ENCODE data around the gene XRCC6.
"Not testable (repeated sequence)": the region's sequence is repeated elsewhere in the genome, so short reads cannot be mapped to it uniquely, and the experiment has no call there.

Gene XRCC6

GRCh38 chr22:41682033-41682807 lies 61.1 kb downstream of the XRCC6 start:
- DNase-seq (ENCODE audit: low read depth, low spot score): peak; percentile 34
- no peak for TF ChIP-seq CTCF (IDR thresholded peaks at IDR 0.05; ENCODE audit: insufficient read depth, low read length, missing control alignments)
- H3K4me3 ChIP-seq (ENCODE audit: low read depth, low read length): peak overlapping the region; percentile 79
- POLR2A ChIA-PET: no interaction called here
- CTCF ChIA-PET: interaction anchor here (4.4 kb wide), 1 partner anchor 16 kb away, joined by 22 read pairs; no protein-coding TSS in a partner anchor

- no peak for DNase-seq (ENCODE audit: low read depth, low spot score)
- H3K4me3 ChIP-seq (ENCODE audit: low read depth, low read length): peak overlapping the region; percentile 79
- CTCF ChIA-PET: interaction anchor here (0.7 to 0.8 kb wide), 2 partner anchors 14 to 16 kb away, joined by 3 to 5 read pairs; no protein-coding TSS in a partner anchor
- TF ChIP-seq CTCF (IDR thresholded peaks at IDR 0.05; ENCODE audit: insufficient read depth, low read length, missing control alignments): no peak
- POLR2A ChIA-PET: no interaction called here
Observed at GRCh38 chr22:41683052-41683451, 62.0 kb downstream of the XRCC6 start.

- no peak overlapping the region for H3K4me3 ChIP-seq (ENCODE audit: low read depth, low read length)
- TF ChIP-seq CTCF (IDR thresholded peaks at IDR 0.05; ENCODE audit: insufficient read depth, low read length, missing control alignments): no peak
- CTCF ChIA-PET: interaction anchor here (0.7 to 1.0 kb wide), 3 partner anchors 13 to 17 kb away, joined by 3 to 6 read pairs (median 5); no protein-coding TSS in a partner anchor
- POLR2A ChIA-PET: no interaction called here
- DNase-seq (ENCODE audit: low read depth, low spot score): no peak
Observed at GRCh38 chr22:41683616-41684015, 62.5 kb downstream of the XRCC6 start.

- CTCF ChIA-PET: interaction anchor here (1.0 kb wide), 1 partner anchor 13 kb away, joined by 6 read pairs; no protein-coding TSS in a partner anchor
- POLR2A ChIA-PET: no interaction called here
- no peak for TF ChIP-seq CTCF (IDR thresholded peaks at IDR 0.05; ENCODE audit: insufficient read depth, low read length, missing control alignments)
- no peak for DNase-seq (ENCODE audit: low read depth, low spot score)
- H3K4me3 ChIP-seq (ENCODE audit: low read depth, low read length): no peak overlapping the region
Observed at GRCh38 chr22:41684194-41684593, 63.1 kb downstream of the XRCC6 start.

GRCh38 chr22:41686890-41687289 lies 65.8 kb downstream of the XRCC6 start:
- H3K4me3 ChIP-seq (ENCODE audit: low read depth, low read length): peak overlapping the region; percentile 86; the same call in 1 of the 2 replicates
- POLR2A ChIA-PET: interaction anchor here (2.7 kb wide), 1 partner anchor 10 kb away, joined by 7 read pairs; no protein-coding TSS in a partner anchor
- CTCF ChIA-PET: interaction anchor here (1.0 to 5.5 kb wide), 5 partner anchors 11 to 254 kb away, joined by 4 to 91 read pairs (median 9); partner anchors contain the start of gene MEI1
- DNase-seq (ENCODE audit: low read depth, low spot score): not testable (repeated sequence)

- CTCF ChIA-PET: interaction anchor here (1.0 to 5.5 kb wide), 5 partner anchors 10 to 253 kb away, joined by 3 to 91 read pairs (median 9); partner anchors contain the start of gene MEI1
- POLR2A ChIA-PET: interaction anchor here (2.7 kb wide), 1 partner anchor 9 kb away, joined by 7 read pairs; no protein-coding TSS in a partner anchor
- peak overlapping the region; percentile 86 for H3K4me3 ChIP-seq (ENCODE audit: low read depth, low read length)
- no peak for TF ChIP-seq CTCF (IDR thresholded peaks at IDR 0.05; ENCODE audit: insufficient read depth, low read length, missing control alignments)
- no peak for DNase-seq (ENCODE audit: low read depth, low spot score)
Observed at GRCh38 chr22:41687901-41688364, 66.8 kb downstream of the XRCC6 start.

All from AG04449 (cell line).